ENCODE results near the gene B4GALT4. TPM values are rescaled to one million over a fixed set of nuclear protein-coding genes. Genes with fewer than 3 reads are reported as not detected.

The B4GALT4 gene
- polyA plus RNA-seq, 2 of the 4 experiments (the other 2 are of a cell fraction) = 101 to 193 TPM

GRCh38 chr3:119181765-119182164 is 58.9 kb downstream of the B4GALT4 start (continued):
- TF ChIP-seq HEYL (CRISPR knock-in tag; IDR thresholded peaks at IDR 0.05) (no peak), ZNF302 (CRISPR knock-in tag; IDR thresholded peaks at IDR 0.05) (no peak), SREBF2 (IDR thresholded peaks at IDR 0.05) (no peak), NR3C1 (IDR thresholded peaks at IDR 0.05) (no peak), HOXA7 (CRISPR knock-in tag; IDR thresholded peaks at IDR 0.05) (no peak), FOXS1 (CRISPR knock-in tag; IDR thresholded peaks at IDR 0.05) (no peak), USF2 (IDR thresholded peaks at IDR 0.05) (no peak), RAD21 (conservative IDR thresholded peaks at IDR 0.05 in 1 of 2, IDR thresholded peaks at IDR 0.05 in 1 of 2) (no peak; a peak in 1 of 5 replicates), E2F6 (IDR thresholded peaks at IDR 0.05; ENCODE audit: borderline replicate concordance, low read depth) (no peak), CEBPB (IDR thresholded peaks at IDR 0.05) (peak in 1 of 2 experiments; percentile 63; a peak in 2 of 4 replicates), ESRRA (IDR thresholded peaks at IDR 0.05; ENCODE audit: borderline replicate concordance, low read length) (peak; percentile 76; the same call in 1 of the 2 replicates), RCOR1 (IDR thresholded peaks at IDR 0.05; ENCODE audit: low read depth, low read length) (no peak), ATOH8 (CRISPR knock-in tag; IDR thresholded peaks at IDR 0.05; ENCODE audit: low read depth) (peak; percentile 29; the same call in 1 of the 2 replicates), KDM5A (IDR thresholded peaks at IDR 0.05) (no peak), HES2 (IDR thresholded peaks at IDR 0.05) (no peak), KDM1A (IDR thresholded peaks at IDR 0.05; ENCODE audit: low read depth) (no peak), TFCP2L1 (CRISPR knock-in tag; IDR thresholded peaks at IDR 0.05) (no peak), JUNB (IDR thresholded peaks at IDR 0.05) (0 out of 2 replicates have a peak, but pooled peaks have one; percentile 11), RARB (CRISPR knock-in tag; IDR thresholded peaks at IDR 0.05) (no peak), HMGXB4 (CRISPR knock-in tag; IDR thresholded peaks at IDR 0.05; ENCODE audit: borderline replicate concordance) (no peak), RFX5 (IDR thresholded peaks at IDR 0.05) (no peak), CBX8 (IDR thresholded peaks at IDR 0.05) (no peak), MAFK (IDR thresholded peaks at IDR 0.05; ENCODE audit: partially characterized antibody) (no peak), REST (IDR thresholded peaks at IDR 0.05) (no peak), TP53 (CRISPR knock-in tag; IDR thresholded peaks at IDR 0.05) (no peak), CHD4 (IDR thresholded peaks at IDR 0.05; ENCODE audit: borderline replicate concordance) (no peak), MAX (IDR thresholded peaks at IDR 0.05) (peak; percentile 84), EHMT2 (IDR thresholded peaks at IDR 0.05; ENCODE audit: low read depth) (no peak), ZSCAN20 (CRISPR knock-in tag; IDR thresholded peaks at IDR 0.05) (no peak), MYC (IDR thresholded peaks at IDR 0.05; ENCODE audit: borderline replicate concordance, low read length) (0 out of 2 replicates have a peak, but pooled peaks have one; percentile 35), ELK1 (IDR thresholded peaks at IDR 0.05; ENCODE audit: low read depth, low read length) (no peak), CBX2 (IDR thresholded peaks at IDR 0.05; ENCODE audit: borderline replicate concordance, low read depth) (no peak), EP300 (IDR thresholded peaks at IDR 0.05) (peak in 1 of 2 experiments; percentile 58; a peak in 1 of 5 replicates)

Measured in A549 (cell line).